HepG2 (cell line): ENCODE data around the gene DCP2. TPM values are rescaled to one million over a fixed set of nuclear protein-coding genes. Genes with fewer than 3 reads are reported as not detected.

ENCODE experiments used
- AKAP8 ChIP-seq: sonication (generic); formaldehyde crosslinking; IDR thresholded peaks from 2 replicates; pipeline ENCODE4 v1.5.1; 2020; ENCODE audit warnings: mild to moderate bottlenecking, missing genetic modification reagents
- FOXK1 ChIP-seq: sonication (generic); formaldehyde crosslinking; IDR thresholded peaks from 2 replicates; pipeline ENCODE4 v1.4.0; 2020; ENCODE audit warnings: low read depth, missing genetic modification reagents, borderline replicate concordance
- FOXP1 ChIP-seq, 2 experiments: fragments of 450-650 bp in 1 of 2; IDR thresholded peaks; 2 replicates each; pipeline ENCODE4 v1.6.1; 2017 to 2018; ENCODE audit warnings: antibody characterized with exemption in 1 of 2
- HMG20B ChIP-seq: conservative IDR thresholded peaks from 2 replicates; pipeline ENCODE4 v1.6.1; 2016; ENCODE audit warnings: missing genetic modification reagents, missing compliant biosample characterization
- ISL2 ChIP-seq: sonication (generic); formaldehyde crosslinking; IDR thresholded peaks from 2 replicates; pipeline ENCODE4 v1.5.0; 2020; ENCODE audit warnings: missing genetic modification reagents
- KAT7 ChIP-seq: IDR thresholded peaks from 2 replicates; pipeline ENCODE4 v1.6.1; 2018; ENCODE audit warnings: borderline replicate concordance, missing compliant biosample characterization
- NCOA2 ChIP-seq: sonication (generic); formaldehyde crosslinking; IDR thresholded peaks from 2 replicates; pipeline ENCODE4 v1.8.0; 2022; ENCODE audit warnings: inconsistent platforms
- RARA ChIP-seq: IDR thresholded peaks from 2 replicates; pipeline ENCODE4 v1.6.1; 2016; ENCODE audit warnings: missing genetic modification reagents, missing compliant biosample characterization
- RFXANK ChIP-seq: IDR thresholded peaks from 2 replicates; pipeline ENCODE4 v1.6.1; 2016
- SAP130 ChIP-seq: IDR thresholded peaks from 2 replicates; pipeline ENCODE4 v1.6.1; 2016; ENCODE audit warnings: low read depth
- SPEN ChIP-seq: sonication (generic); formaldehyde crosslinking; IDR thresholded peaks from 2 replicates; pipeline ENCODE4 v1.5.1; 2020; ENCODE audit warnings: low read depth, mild to moderate bottlenecking, missing genetic modification reagents
- polyA plus RNA-seq, 8 experiments: library from polyadenylated mRNA; depleted of rRNA in 3 of 8; stranded (reverse) in 7 of 8; unstranded in 1 of 8; fragments of >200 nt; fragmentation: Illumina TruSeq in 4 of 8; extraction: Trizol in 4 of 8; gene quantifications; 2 replicates each; pipeline versions ENCODE4 v1.2.1 to v1.2.3, GENCODE V29; 2011 to 2016; ENCODE audit warnings: low read depth in 4 of 8, missing spikeins in 1 of 8, mixed read lengths in 1 of 8; ENCODE audit not compliant: insufficient read depth in 1 of 8
- total RNA-seq, 5 experiments: library from RNA; depleted of rRNA; stranded (reverse); fragments of >200 nt; fragmentation: Illumina TruSeq; extraction: Trizol; gene quantifications; 2 replicates each; pipeline ENCODE4 v1.2.3, GENCODE V29; 2016; ENCODE audit warnings: low read depth in 1 of 5
- TF ChIP-seq, protein P1 (sequence below): sonication (generic); formaldehyde crosslinking; IDR thresholded peaks from 2 replicates; pipeline ENCODE4 v1.4.0; 2020; ENCODE audit warnings: missing genetic modification reagents, borderline replicate concordance
- TF ChIP-seq, protein P2 (sequence below): sonication (generic); formaldehyde crosslinking; IDR thresholded peaks from 2 replicates; pipeline ENCODE4 v1.4.0; 2020; ENCODE audit warnings: mild to moderate bottlenecking, missing genetic modification reagents, borderline replicate concordance
- TF ChIP-seq, protein P3 (sequence below), 2 experiments: fragments of 450-650 bp in 1 of 2; sonication (generic) in 1 of 2; formaldehyde crosslinking; IDR thresholded peaks; 2 replicates each; pipeline versions ENCODE4 v1.5.0 to v1.8.0; 2020 to 2022; ENCODE audit warnings: mild to moderate bottlenecking in 1 of 2, missing genetic modification reagents in 1 of 2
- TF ChIP-seq, protein P4 (sequence below): sonication (generic); formaldehyde crosslinking; conservative IDR thresholded peaks from 2 replicates; pipeline ENCODE4 v1.4.0; 2020; ENCODE audit warnings: mild to moderate bottlenecking, missing genetic modification reagents, moderate library complexity

The DCP2 gene
- total and polyA plus RNA-seq, 2 of the 13 experiments (the other 11 are each of a cell fraction or from before 2014, with no cell fraction given), result 16.2 to 63.4 TPM

GRCh38 chr5:112968411-112969106, 8.0 kb upstream of the DCP2 start (continued):
- TF ChIP-seq, protein P1, sequence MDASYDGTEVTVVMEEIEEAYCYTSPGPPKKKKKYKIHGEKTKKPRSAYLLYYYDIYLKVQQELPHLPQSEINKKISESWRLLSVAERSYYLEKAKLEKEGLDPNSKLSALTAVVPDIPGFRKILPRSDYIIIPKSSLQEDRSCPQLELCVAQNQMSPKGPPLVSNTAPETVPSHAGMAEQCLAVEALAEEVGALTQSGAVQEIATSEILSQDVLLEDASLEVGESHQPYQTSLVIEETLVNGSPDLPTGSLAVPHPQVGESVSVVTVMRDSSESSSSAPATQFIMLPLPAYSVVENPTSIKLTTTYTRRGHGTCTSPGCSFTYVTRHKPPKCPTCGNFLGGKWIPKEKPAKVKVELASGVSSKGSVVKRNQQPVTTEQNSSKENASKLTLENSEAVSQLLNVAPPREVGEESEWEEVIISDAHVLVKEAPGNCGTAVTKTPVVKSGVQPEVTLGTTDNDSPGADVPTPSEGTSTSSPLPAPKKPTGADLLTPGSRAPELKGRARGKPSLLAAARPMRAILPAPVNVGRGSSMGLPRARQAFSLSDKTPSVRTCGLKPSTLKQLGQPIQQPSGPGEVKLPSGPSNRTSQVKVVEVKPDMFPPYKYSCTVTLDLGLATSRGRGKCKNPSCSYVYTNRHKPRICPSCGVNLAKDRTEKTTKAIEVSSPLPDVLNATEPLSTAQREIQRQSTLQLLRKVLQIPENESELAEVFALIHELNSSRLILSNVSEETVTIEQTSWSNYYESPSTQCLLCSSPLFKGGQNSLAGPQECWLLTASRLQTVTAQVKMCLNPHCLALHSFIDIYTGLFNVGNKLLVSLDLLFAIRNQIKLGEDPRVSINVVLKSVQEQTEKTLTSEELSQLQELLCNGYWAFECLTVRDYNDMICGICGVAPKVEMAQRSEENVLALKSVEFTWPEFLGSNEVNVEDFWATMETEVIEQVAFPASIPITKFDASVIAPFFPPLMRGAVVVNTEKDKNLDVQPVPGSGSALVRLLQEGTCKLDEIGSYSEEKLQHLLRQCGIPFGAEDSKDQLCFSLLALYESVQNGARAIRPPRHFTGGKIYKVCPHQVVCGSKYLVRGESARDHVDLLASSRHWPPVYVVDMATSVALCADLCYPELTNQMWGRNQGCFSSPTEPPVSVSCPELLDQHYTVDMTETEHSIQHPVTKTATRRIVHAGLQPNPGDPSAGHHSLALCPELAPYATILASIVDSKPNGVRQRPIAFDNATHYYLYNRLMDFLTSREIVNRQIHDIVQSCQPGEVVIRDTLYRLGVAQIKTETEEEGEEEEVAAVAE, result 0 out of 2 replicates have a peak, but pooled peaks have one; percentile 66
- TF ChIP-seq SPEN (no peak), HMG20B (CRISPR knock-in tag) (0 out of 2 replicates have a peak, but pooled peaks have one; percentile 23), SAP130 (CRISPR knock-in tag) (peak; percentile 56), KAT7 (CRISPR knock-in tag) (peak; percentile 78; the same call in 1 of the 2 replicates), FOXP1 (IDR thresholded peaks at IDR 0.05) (no peak), FOXP1 (CRISPR knock-in tag; IDR thresholded peaks at IDR 0.05) (peak; percentile 67; the same call in 1 of the 2 replicates), RFXANK (CRISPR knock-in tag) (0 out of 2 replicates have a peak, but pooled peaks have one; percentile 11), NCOA2 (CRISPR knock-in tag) (peak; percentile 87), ISL2 (peak; percentile 48; the same call in 1 of the 2 replicates), AKAP8 (no peak), RARA (CRISPR knock-in tag) (peak; percentile 72), FOXK1 (CRISPR knock-in tag) (peak; percentile 23; the same call in 1 of the 2 replicates)
- TF ChIP-seq, protein P2, sequence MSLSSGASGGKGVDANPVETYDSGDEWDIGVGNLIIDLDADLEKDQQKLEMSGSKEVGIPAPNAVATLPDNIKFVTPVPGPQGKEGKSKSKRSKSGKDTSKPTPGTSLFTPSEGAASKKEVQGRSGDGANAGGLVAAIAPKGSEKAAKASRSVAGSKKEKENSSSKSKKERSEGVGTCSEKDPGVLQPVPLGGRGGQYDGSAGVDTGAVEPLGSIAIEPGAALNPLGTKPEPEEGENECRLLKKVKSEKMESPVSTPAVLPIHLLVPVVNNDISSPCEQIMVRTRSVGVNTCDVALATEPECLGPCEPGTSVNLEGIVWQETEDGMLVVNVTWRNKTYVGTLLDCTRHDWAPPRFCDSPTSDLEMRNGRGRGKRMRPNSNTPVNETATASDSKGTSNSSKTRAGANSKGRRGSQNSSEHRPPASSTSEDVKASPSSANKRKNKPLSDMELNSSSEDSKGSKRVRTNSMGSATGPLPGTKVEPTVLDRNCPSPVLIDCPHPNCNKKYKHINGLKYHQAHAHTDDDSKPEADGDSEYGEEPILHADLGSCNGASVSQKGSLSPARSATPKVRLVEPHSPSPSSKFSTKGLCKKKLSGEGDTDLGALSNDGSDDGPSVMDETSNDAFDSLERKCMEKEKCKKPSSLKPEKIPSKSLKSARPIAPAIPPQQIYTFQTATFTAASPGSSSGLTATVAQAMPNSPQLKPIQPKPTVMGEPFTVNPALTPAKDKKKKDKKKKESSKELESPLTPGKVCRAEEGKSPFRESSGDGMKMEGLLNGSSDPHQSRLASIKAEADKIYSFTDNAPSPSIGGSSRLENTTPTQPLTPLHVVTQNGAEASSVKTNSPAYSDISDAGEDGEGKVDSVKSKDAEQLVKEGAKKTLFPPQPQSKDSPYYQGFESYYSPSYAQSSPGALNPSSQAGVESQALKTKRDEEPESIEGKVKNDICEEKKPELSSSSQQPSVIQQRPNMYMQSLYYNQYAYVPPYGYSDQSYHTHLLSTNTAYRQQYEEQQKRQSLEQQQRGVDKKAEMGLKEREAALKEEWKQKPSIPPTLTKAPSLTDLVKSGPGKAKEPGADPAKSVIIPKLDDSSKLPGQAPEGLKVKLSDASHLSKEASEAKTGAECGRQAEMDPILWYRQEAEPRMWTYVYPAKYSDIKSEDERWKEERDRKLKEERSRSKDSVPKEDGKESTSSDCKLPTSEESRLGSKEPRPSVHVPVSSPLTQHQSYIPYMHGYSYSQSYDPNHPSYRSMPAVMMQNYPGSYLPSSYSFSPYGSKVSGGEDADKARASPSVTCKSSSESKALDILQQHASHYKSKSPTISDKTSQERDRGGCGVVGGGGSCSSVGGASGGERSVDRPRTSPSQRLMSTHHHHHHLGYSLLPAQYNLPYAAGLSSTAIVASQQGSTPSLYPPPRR (CRISPR knock-in tag), result peak; percentile 35; the same call in 1 of the 2 replicates
- TF ChIP-seq, protein P3, sequence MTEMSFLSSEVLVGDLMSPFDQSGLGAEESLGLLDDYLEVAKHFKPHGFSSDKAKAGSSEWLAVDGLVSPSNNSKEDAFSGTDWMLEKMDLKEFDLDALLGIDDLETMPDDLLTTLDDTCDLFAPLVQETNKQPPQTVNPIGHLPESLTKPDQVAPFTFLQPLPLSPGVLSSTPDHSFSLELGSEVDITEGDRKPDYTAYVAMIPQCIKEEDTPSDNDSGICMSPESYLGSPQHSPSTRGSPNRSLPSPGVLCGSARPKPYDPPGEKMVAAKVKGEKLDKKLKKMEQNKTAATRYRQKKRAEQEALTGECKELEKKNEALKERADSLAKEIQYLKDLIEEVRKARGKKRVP (CRISPR knock-in tag; IDR thresholded peaks at IDR 0.05), result peak in 1 of 2 experiments; percentile 56; a peak in 2 of 4 replicates
- TF ChIP-seq, protein P4, sequence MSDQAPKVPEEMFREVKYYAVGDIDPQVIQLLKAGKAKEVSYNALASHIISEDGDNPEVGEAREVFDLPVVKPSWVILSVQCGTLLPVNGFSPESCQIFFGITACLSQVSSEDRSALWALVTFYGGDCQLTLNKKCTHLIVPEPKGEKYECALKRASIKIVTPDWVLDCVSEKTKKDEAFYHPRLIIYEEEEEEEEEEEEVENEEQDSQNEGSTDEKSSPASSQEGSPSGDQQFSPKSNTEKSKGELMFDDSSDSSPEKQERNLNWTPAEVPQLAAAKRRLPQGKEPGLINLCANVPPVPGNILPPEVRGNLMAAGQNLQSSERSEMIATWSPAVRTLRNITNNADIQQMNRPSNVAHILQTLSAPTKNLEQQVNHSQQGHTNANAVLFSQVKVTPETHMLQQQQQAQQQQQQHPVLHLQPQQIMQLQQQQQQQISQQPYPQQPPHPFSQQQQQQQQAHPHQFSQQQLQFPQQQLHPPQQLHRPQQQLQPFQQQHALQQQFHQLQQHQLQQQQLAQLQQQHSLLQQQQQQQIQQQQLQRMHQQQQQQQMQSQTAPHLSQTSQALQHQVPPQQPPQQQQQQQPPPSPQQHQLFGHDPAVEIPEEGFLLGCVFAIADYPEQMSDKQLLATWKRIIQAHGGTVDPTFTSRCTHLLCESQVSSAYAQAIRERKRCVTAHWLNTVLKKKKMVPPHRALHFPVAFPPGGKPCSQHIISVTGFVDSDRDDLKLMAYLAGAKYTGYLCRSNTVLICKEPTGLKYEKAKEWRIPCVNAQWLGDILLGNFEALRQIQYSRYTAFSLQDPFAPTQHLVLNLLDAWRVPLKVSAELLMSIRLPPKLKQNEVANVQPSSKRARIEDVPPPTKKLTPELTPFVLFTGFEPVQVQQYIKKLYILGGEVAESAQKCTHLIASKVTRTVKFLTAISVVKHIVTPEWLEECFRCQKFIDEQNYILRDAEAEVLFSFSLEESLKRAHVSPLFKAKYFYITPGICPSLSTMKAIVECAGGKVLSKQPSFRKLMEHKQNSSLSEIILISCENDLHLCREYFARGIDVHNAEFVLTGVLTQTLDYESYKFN (CRISPR knock-in tag), result peak; percentile 79
